ENCODE measurements around the gene COL8A1. TPM values are rescaled to one million over a fixed set of nuclear protein-coding genes. Genes with fewer than 3 reads are reported as not detected.

The COL8A1 gene
- total RNA-seq, 1 donor, result not detected

GRCh38 chr3:99630815-99631214 lies 7.6 kb upstream of the COL8A1 start:
- Histone ChIP-seq H3K27me3 (ENCODE audit: insufficient read depth, low read length) (peaks cover 15% of the 10 kb centered on the region), H3K9me3 (ENCODE audit: low read depth, low read length) (no peaks in the 10 kb centered on the region), H3K4me3 (ENCODE audit: low read length) (no peak overlapping the region), H3K4me1 (ENCODE audit: insufficient read depth, low read length) (no peaks in the 10 kb centered on the region)

DNA sequence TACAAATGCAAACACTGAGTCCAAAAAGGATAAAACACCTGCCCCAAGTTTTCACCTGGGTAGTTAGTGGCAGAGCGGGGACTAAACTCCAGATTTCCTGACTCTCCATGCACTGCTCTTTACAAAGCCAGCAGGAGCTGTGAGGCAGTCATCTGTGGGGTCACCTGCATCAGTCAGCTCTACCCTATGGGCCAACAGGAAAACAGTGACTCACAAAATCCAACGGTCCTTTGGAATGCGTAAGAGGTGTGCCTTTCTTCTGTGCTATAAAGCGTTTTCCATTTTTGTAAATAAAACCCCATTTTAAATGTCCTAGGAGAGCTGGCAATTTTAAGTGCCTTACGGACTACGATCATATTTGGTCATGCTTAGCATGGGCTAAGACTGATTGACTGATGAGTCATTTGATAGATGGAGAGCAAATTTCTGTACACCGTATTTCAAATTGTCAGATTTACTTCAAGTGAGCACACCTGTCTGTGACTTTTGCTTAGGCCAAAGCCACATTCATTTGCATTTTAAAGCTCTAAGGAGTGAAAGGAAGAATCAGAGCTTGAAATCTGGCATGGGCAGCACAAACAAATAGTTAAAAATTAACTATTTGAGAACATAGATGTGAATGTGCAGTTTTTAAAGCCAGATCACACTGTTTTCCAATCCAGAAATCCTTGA lies 4.4 kb upstream of the COL8A1 start:
- Histone ChIP-seq H3K9me3 (ENCODE audit: low read depth, low read length) (no peaks in the 10 kb centered on the region), H3K4me3 (ENCODE audit: low read length) (no peak overlapping the region), H3K4me1 (ENCODE audit: insufficient read depth, low read length) (peaks cover 6% of the 10 kb centered on the region), H3K27me3 (ENCODE audit: insufficient read depth, low read length) (peaks cover 46% of the 10 kb centered on the region)

- Histone ChIP-seq H3K9me3 (ENCODE audit: low read depth, low read length) (no peaks in the 10 kb centered on the region), H3K27me3 (ENCODE audit: insufficient read depth, low read length) (peaks cover 52% of the 10 kb centered on the region), H3K4me1 (ENCODE audit: insufficient read depth, low read length) (peaks cover 6% of the 10 kb centered on the region), H3K4me3 (ENCODE audit: low read length) (no peak overlapping the region)
Measured at GRCh38 chr3:99634881-99635280, 3.5 kb upstream of the COL8A1 start.

GRCh38 chr3:99635348-99635747 lies 3.0 kb upstream of the COL8A1 start:
- peaks cover 6% of the 10 kb centered on the region for H3K4me1 ChIP-seq (ENCODE audit: insufficient read depth, low read length)
- H3K27me3 ChIP-seq (ENCODE audit: insufficient read depth, low read length), result peaks cover 56% of the 10 kb centered on the region
- H3K4me3 ChIP-seq (ENCODE audit: low read length), result no peak overlapping the region
- H3K9me3 ChIP-seq (ENCODE audit: low read depth, low read length), result no peaks in the 10 kb centered on the region

DNA sequence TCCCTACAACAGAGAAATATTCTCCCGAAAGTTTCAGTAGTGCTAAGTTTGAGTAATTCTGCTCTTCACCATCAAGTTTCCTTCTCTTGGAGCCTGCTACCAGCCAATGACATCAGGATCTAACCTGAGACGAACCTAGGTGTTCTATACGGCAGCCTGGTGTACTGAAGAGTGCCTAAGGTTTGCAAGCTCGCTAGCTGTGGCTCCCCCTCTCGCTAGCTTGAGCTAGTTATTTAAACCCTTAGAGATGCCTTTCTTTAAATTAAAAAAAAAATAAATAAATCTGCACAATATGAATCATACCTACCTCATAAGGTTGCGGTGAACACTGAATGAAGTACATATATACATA lies 1.4 kb upstream of the COL8A1 start:
- peaks cover 58% of the 10 kb centered on the region for H3K27me3 ChIP-seq (ENCODE audit: insufficient read depth, low read length)
- no peaks in the 10 kb centered on the region for H3K9me3 ChIP-seq (ENCODE audit: low read depth, low read length)
- H3K4me3 ChIP-seq (ENCODE audit: low read length), result no peak overlapping the region
- peaks cover 6% of the 10 kb centered on the region for H3K4me1 ChIP-seq (ENCODE audit: insufficient read depth, low read length)

GRCh38 chr3:99637368-99638111 lies 854 bp upstream of the COL8A1 start:
- peaks cover 6% of the 10 kb centered on the region for H3K4me1 ChIP-seq (ENCODE audit: insufficient read depth, low read length)
- peaks cover 58% of the 10 kb centered on the region for H3K27me3 ChIP-seq (ENCODE audit: insufficient read depth, low read length)
- no peak overlapping the region for H3K4me3 ChIP-seq (ENCODE audit: low read length)
- H3K9me3 ChIP-seq (ENCODE audit: low read depth, low read length), result no peaks in the 10 kb centered on the region

GRCh38 chr3:99639579-99639978 lies 1.2 kb downstream of the COL8A1 start:
- H3K4me3 ChIP-seq (ENCODE audit: low read length), result no peak overlapping the region
- no peaks in the 10 kb centered on the region for H3K9me3 ChIP-seq (ENCODE audit: low read depth, low read length)
- H3K27me3 ChIP-seq (ENCODE audit: insufficient read depth, low read length), result peaks cover 55% of the 10 kb centered on the region
- peaks cover 6% of the 10 kb centered on the region for H3K4me1 ChIP-seq (ENCODE audit: insufficient read depth, low read length)

DNA sequence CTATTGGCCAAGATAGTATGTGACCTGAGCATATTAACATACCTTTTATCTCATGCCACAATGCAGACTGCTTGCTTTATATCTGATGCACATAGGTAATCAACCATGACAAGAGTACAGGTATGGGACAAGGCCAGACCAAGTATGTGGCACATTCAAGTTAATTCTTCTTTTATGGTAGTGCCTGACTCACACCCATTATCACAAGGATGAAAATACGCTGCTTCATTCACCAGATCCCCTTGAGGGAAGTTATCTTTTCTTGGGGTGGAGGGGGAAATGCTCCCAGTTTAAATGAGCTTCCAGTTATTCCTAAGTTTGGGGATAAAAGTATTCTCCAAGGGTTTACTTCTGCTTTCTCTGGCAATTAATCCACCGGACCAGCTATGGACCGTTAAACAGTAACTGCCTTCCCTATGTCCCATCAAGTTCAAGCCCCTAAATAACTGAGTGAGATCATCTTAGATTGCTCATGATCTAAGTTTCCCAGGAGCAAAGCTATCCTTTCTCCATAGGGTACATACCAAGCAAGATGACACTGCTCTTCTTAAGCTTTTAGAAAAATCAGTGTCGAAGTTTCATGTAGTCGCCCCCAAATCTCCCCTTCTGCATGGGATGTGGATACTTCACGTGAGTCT lies 1.9 kb downstream of the COL8A1 start:
- H3K4me3 ChIP-seq (ENCODE audit: low read length), result no peak overlapping the region
- peaks cover 47% of the 10 kb centered on the region for H3K27me3 ChIP-seq (ENCODE audit: insufficient read depth, low read length)
- peaks cover 6% of the 10 kb centered on the region for H3K4me1 ChIP-seq (ENCODE audit: insufficient read depth, low read length)
- no peaks in the 10 kb centered on the region for H3K9me3 ChIP-seq (ENCODE audit: low read depth, low read length)

DNA sequence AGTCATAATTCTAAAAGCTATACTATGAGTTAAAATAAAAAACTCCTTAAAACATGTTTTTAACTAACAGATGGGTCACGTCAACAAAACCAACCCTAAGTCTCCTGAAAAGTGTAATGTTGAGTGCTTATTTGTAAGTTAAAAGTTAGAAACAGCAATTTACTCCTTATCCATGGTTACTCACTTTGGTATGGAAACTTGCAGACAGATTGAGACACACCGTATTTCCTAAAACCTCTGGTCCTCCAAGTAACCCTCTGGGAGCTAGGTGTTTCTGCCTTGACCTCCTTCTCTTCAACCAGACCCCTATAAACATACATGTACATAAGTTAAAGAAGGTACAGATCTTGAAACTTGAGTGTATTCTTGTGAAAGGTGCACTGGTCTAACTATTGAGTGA lies 3.1 kb downstream of the COL8A1 start:
- Histone ChIP-seq H3K27me3 (ENCODE audit: insufficient read depth, low read length) (peaks cover 36% of the 10 kb centered on the region), H3K9me3 (ENCODE audit: low read depth, low read length) (no peaks in the 10 kb centered on the region), H3K4me3 (ENCODE audit: low read length) (no peak overlapping the region), H3K4me1 (ENCODE audit: insufficient read depth, low read length) (peaks cover 6% of the 10 kb centered on the region)

GRCh38 chr3:99641982-99642381 lies 3.6 kb downstream of the COL8A1 start:
- peaks cover 31% of the 10 kb centered on the region for H3K27me3 ChIP-seq (ENCODE audit: insufficient read depth, low read length)
- H3K9me3 ChIP-seq (ENCODE audit: low read depth, low read length), result no peaks in the 10 kb centered on the region
- no peak overlapping the region for H3K4me3 ChIP-seq (ENCODE audit: low read length)
- H3K4me1 ChIP-seq (ENCODE audit: insufficient read depth, low read length), result peaks cover 6% of the 10 kb centered on the region

DNA sequence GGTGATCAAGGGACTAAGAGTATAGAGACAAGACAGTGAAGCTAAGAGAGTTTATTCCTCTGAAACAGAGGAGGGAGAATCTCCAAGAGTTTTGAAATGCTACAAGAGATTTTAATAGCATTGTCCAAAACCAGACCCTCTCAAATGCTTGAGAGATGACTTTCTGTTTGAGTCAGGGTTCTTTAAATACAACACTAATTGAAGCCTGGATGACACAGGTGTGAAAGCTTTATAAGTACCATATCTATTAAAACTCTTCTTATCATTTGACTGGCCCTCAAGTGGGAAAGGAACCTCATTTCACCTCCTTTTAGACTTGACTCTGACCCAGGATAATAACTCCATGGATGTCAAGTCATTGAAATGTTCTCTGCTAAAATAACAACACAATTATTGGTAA lies 5.6 kb downstream of the COL8A1 start:
- Histone ChIP-seq H3K4me1 (ENCODE audit: insufficient read depth, low read length) (no peaks in the 10 kb centered on the region), H3K27me3 (ENCODE audit: insufficient read depth, low read length) (peaks cover 12% of the 10 kb centered on the region), H3K9me3 (ENCODE audit: low read depth, low read length) (no peaks in the 10 kb centered on the region), H3K4me3 (ENCODE audit: low read length) (no peak overlapping the region)

- Histone ChIP-seq H3K4me3 (ENCODE audit: low read length) (no peak overlapping the region), H3K9me3 (ENCODE audit: low read depth, low read length) (no peaks in the 10 kb centered on the region), H3K4me1 (ENCODE audit: insufficient read depth, low read length) (no peaks in the 10 kb centered on the region), H3K27me3 (ENCODE audit: insufficient read depth, low read length) (peaks cover 5% of the 10 kb centered on the region)
Measured at GRCh38 chr3:99644746-99645145, 6.4 kb downstream of the COL8A1 start.

GRCh38 chr3:99645277-99646106 lies 7.1 kb downstream of the COL8A1 start:
- Histone ChIP-seq H3K4me1 (ENCODE audit: insufficient read depth, low read length) (no peaks in the 10 kb centered on the region), H3K27me3 (ENCODE audit: insufficient read depth, low read length) (peaks cover under 1% of the 10 kb centered on the region), H3K4me3 (ENCODE audit: low read length) (no peak overlapping the region), H3K9me3 (ENCODE audit: low read depth, low read length) (no peaks in the 10 kb centered on the region)

GRCh38 chr3:99646107-99646435 lies 7.7 kb downstream of the COL8A1 start:
- H3K4me3 ChIP-seq (ENCODE audit: low read length), result no peak overlapping the region
- no peaks in the 10 kb centered on the region for H3K27me3 ChIP-seq (ENCODE audit: insufficient read depth, low read length)
- no peaks in the 10 kb centered on the region for H3K9me3 ChIP-seq (ENCODE audit: low read depth, low read length)
- no peaks in the 10 kb centered on the region for H3K4me1 ChIP-seq (ENCODE audit: insufficient read depth, low read length)

- Histone ChIP-seq H3K9me3 (ENCODE audit: low read depth, low read length) (no peaks in the 10 kb centered on the region), H3K27me3 (ENCODE audit: insufficient read depth, low read length) (no peaks in the 10 kb centered on the region), H3K4me1 (ENCODE audit: insufficient read depth, low read length) (no peaks in the 10 kb centered on the region), H3K4me3 (ENCODE audit: low read length) (no peak overlapping the region)
Measured at GRCh38 chr3:99647081-99647480, 8.7 kb downstream of the COL8A1 start.

Measured in mononuclear cell (primary cell).